ENCODE data around the gene FMO5. TPM values are rescaled to one million over a fixed set of nuclear protein-coding genes. Genes with fewer than 3 reads are reported as not detected.

Gene FMO5
- total RNA-seq, 1 donor from 2014 or later = 0.82 TPM

GRCh38 chr1:147208619-147209018 is 16.5 kb downstream of the FMO5 start:
- Histone ChIP-seq H3K36me3 (no peaks in the 10 kb centered on the region), H3K4me3 (no peak overlapping the region), H3F3A (ENCODE audit: low read depth) (no peaks in the 10 kb centered on the region), H3K27ac (no peak overlapping the region), H2AFZ (replicated peaks) (no peak overlapping the region), H3K4me1 (peaks cover 16% of the 10 kb centered on the region), H3K9ac (no peak overlapping the region), H3K4me2 (no peak overlapping the region), H3K27me3 (no peaks in the 10 kb centered on the region), H3K9me3 (ENCODE audit: low read depth) (no peaks in the 10 kb centered on the region), H4K20me1 (ENCODE audit: low read depth) (no peaks in the 10 kb centered on the region), H3K79me2 (ENCODE audit: low read depth) (no peaks in the 10 kb centered on the region)
- H3K4me1 Mint-ChIP-seq = no peaks in the 10 kb centered on the region
- H3K4me3 Mint-ChIP-seq = no peak overlapping the region
- H3K27me3 Mint-ChIP-seq (ENCODE audit: insufficient read depth, low read depth) = no peaks in the 10 kb centered on the region
- TF ChIP-seq EZH2 (IDR thresholded peaks at IDR 0.05) (no peak), EZH2phosphoT487 (IDR thresholded peaks at IDR 0.05) (no peak)
- TF ChIP-seq, protein P1, sequence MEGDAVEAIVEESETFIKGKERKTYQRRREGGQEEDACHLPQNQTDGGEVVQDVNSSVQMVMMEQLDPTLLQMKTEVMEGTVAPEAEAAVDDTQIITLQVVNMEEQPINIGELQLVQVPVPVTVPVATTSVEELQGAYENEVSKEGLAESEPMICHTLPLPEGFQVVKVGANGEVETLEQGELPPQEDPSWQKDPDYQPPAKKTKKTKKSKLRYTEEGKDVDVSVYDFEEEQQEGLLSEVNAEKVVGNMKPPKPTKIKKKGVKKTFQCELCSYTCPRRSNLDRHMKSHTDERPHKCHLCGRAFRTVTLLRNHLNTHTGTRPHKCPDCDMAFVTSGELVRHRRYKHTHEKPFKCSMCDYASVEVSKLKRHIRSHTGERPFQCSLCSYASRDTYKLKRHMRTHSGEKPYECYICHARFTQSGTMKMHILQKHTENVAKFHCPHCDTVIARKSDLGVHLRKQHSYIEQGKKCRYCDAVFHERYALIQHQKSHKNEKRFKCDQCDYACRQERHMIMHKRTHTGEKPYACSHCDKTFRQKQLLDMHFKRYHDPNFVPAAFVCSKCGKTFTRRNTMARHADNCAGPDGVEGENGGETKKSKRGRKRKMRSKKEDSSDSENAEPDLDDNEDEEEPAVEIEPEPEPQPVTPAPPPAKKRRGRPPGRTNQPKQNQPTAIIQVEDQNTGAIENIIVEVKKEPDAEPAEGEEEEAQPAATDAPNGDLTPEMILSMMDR (IDR thresholded peaks at IDR 0.05) = no peak
- DNase-seq (ENCODE audit: low spot score) = no peak
- H3K9me3 Mint-ChIP-seq = no peaks in the 10 kb centered on the region
- no peaks in the 10 kb centered on the region for H3K36me3 Mint-ChIP-seq
- H3K27ac Mint-ChIP-seq = no peak overlapping the region

DNA sequence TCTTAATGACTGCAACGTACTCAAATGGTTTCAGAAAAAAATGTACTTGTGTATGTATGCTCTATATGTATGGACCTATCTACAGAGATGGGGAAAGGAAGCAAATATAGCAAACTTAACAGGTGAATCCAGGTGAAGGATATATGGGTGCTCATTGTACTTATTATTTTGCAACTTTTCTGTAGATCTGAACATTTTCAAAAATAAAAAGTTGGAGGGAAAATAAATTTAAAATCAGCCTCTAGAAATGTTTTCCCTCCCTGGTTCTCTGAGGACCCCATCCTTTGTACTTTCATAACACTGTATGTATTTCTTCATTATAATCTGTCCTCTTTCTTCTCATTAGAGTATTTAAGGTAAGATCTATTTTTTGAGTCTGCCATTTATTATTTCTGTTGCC is 17.9 kb downstream of the FMO5 start:
- no peaks in the 10 kb centered on the region for H4K20me1 ChIP-seq (ENCODE audit: low read depth)
- H3K27ac ChIP-seq = no peak overlapping the region
- TF ChIP-seq EZH2phosphoT487 (IDR thresholded peaks at IDR 0.05) = no peak
- TF ChIP-seq EZH2 (IDR thresholded peaks at IDR 0.05) = no peak
- TF ChIP-seq, protein P1 (IDR thresholded peaks at IDR 0.05) = no peak
- no peak overlapping the region for H3K4me2 ChIP-seq
- H2AFZ ChIP-seq (replicated peaks) = no peak overlapping the region
- Mint-ChIP-seq H3K4me1 (no peaks in the 10 kb centered on the region), H3K9me3 (no peaks in the 10 kb centered on the region), H3K27ac (no peak overlapping the region), H3K4me3 (no peak overlapping the region), H3K36me3 (no peaks in the 10 kb centered on the region), H3K27me3 (ENCODE audit: insufficient read depth, low read depth) (no peaks in the 10 kb centered on the region)
- no peaks in the 10 kb centered on the region for H3K79me2 ChIP-seq (ENCODE audit: low read depth)
- no peaks in the 10 kb centered on the region for H3F3A ChIP-seq (ENCODE audit: low read depth)
- no peaks in the 10 kb centered on the region for H3K36me3 ChIP-seq
- peaks cover 13% of the 10 kb centered on the region for H3K4me1 ChIP-seq
- H3K9ac ChIP-seq = no peak overlapping the region
- H3K27me3 ChIP-seq = no peaks in the 10 kb centered on the region
- no peak for DNase-seq (ENCODE audit: low spot score)
- no peaks in the 10 kb centered on the region for H3K9me3 ChIP-seq (ENCODE audit: low read depth)
- H3K4me3 ChIP-seq = no peak overlapping the region

DNA sequence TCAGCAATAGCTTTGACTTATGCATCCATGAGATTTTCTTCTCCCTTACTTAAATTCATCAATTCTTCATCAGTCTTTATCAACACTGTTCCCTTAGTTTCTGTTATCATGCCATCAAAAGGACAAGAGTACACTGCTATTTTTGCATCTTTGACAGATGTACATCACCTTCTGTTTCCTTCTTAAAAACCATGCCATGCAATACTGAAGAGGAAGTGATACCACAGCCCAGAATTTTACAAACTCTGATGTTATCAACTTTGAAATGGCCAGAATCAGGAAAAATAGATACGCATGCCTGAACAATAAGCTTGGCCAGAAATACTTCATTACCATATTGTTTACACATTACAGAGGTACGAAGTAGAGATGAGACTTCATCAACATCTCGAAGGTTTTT is 21.1 kb downstream of the FMO5 start:
- H3K4me3 Mint-ChIP-seq = no peak overlapping the region
- H3K36me3 Mint-ChIP-seq = no peaks in the 10 kb centered on the region
- H4K20me1 ChIP-seq (ENCODE audit: low read depth) = no peaks in the 10 kb centered on the region
- no peaks in the 10 kb centered on the region for H3K79me2 ChIP-seq (ENCODE audit: low read depth)
- H3K9me3 Mint-ChIP-seq = no peaks in the 10 kb centered on the region
- H3K9ac ChIP-seq = no peak overlapping the region
- peaks cover 4% of the 10 kb centered on the region for H3K4me1 ChIP-seq
- H3K4me2 ChIP-seq = no peak overlapping the region
- no peaks in the 10 kb centered on the region for H3K27me3 ChIP-seq
- no peak overlapping the region for H3K4me3 ChIP-seq
- no peaks in the 10 kb centered on the region for H3F3A ChIP-seq (ENCODE audit: low read depth)
- no peaks in the 10 kb centered on the region for H3K27me3 Mint-ChIP-seq (ENCODE audit: insufficient read depth, low read depth)
- H3K27ac Mint-ChIP-seq = no peak overlapping the region
- H3K9me3 ChIP-seq (ENCODE audit: low read depth) = no peaks in the 10 kb centered on the region
- no peaks in the 10 kb centered on the region for H3K36me3 ChIP-seq
- DNase-seq (ENCODE audit: low spot score) = no peak
- TF ChIP-seq EZH2 (IDR thresholded peaks at IDR 0.05) = no peak
- TF ChIP-seq EZH2phosphoT487 (IDR thresholded peaks at IDR 0.05) = no peak
- TF ChIP-seq, protein P1 (IDR thresholded peaks at IDR 0.05) = no peak
- H3K4me1 Mint-ChIP-seq = no peaks in the 10 kb centered on the region
- H2AFZ ChIP-seq (replicated peaks) = no peak overlapping the region
- H3K27ac ChIP-seq = no peak overlapping the region

All from neural progenitor cell (in vitro differentiated cells).